ENCODE results near the gene CMC4. TPM values are rescaled to one million over a fixed set of nuclear protein-coding genes. Genes with fewer than 3 reads are reported as not detected.

The CMC4 gene
- total and polyA plus RNA-seq, 2 of the 4 experiments (the other 2 are of a cell fraction), result 6.4 to 8.4 TPM

DNA sequence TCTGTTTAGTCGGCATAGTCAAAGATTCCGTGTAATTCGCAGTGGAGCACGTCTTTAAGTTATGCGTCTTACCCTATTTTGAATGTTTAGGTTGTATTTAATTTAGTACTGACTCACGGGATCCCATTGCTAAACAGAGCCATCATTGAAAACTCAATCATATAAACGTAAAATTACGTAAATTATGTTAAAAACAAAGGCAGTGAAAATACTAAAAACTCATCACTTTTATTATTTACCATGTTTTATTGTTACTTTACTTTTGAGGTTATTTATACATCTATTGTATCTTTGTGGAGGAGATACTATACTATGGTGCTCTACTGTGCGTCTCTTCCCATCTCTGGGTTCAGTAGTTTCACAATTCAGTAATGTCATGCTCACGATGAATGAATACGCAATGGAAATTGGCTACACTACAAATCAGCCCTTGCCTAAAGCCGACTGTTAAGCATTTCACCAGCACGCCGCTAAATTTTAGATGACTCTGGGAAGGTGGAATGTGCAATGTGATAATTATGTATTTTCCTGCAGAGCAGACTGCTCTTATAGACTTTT is 43.3 kb downstream of the CMC4 start:
- WGBS, 2 experiments (ENCODE audit: extremely low coverage in 2 of 2, insufficient read length in 1 of 2), result no CpG with 5 or more reads among the region's 14 CpGs
- Histone ChIP-seq H3K9me1 (ENCODE audit: insufficient read depth, low read length) (no peaks in the 10 kb centered on the region), H3K9me3 (ENCODE audit: control insufficient read depth, insufficient read depth, low read length) (no peaks in the 10 kb centered on the region), H2AK5ac (ENCODE audit: low read depth, low read length) (no peak overlapping the region), H2BK120ac (ENCODE audit: low read depth, low read length) (0 out of 2 replicates have a peak overlapping the region, but pooled peaks have one; percentile 28), H3K4ac (ENCODE audit: low read depth, low read length) (peak overlapping the region; percentile 24; the same call in 1 of the 2 replicates), H2BK15ac (ENCODE audit: low read depth, low read length) (no peak overlapping the region), H3K14ac (replicated peaks; ENCODE audit: low read depth, low read length) (peak overlapping the region; percentile 5), H4K8ac (ENCODE audit: low read depth in 2 of 2, low read length in 2 of 2) (peak overlapping the region; percentile 41 to 67; a peak in 2 of 4 replicates), H2AFZ (replicated peaks; ENCODE audit: low read length, poor library complexity) (peak overlapping the region; percentile 93), H3K27me3 (ENCODE audit: control insufficient read depth, insufficient read depth, low read length) (no peaks in the 10 kb centered on the region; the same call in 1 of the 2 replicates), H3K4me2 (ENCODE audit: low read depth, low read length) (peak overlapping the region; percentile 89), H3K36me3 (ENCODE audit: control insufficient read depth, insufficient read depth, low read length) (no peaks in the 10 kb centered on the region), H4K91ac (ENCODE audit: insufficient read depth, low read depth, low read length) (peak overlapping the region; percentile 62; the same call in 1 of the 2 replicates), H2BK20ac (ENCODE audit: low read depth, low read length) (no peak overlapping the region), H3K4me1 (ENCODE audit: control insufficient read depth, insufficient read depth, low read length) (no peaks in the 10 kb centered on the region), H4K20me1 (ENCODE audit: insufficient read depth, low read length) (no peaks in the 10 kb centered on the region), H2AK9ac (replicated peaks; ENCODE audit: low read depth, low read length, poor library complexity) (no peak overlapping the region), H4K5ac (ENCODE audit: low read depth, low read length) (peak overlapping the region; percentile 90; the same call in 1 of the 2 replicates), H3K4me3 (ENCODE audit: insufficient read depth, low read depth, low read length) (peak overlapping the region; percentile 96), H3K27ac (ENCODE audit: insufficient read depth, low read length) (peak overlapping the region; percentile 94), H3K79me1 (ENCODE audit: low read depth in 1 of 2, low read length in 2 of 2) (peaks cover 0 to 7% of the 10 kb centered on the region in 2 experiments; a peak in 2 of 4 replicates), H3K9ac (ENCODE audit: low read depth, low read length) (peak overlapping the region; percentile 98), H3K18ac (ENCODE audit: low read depth, low read length) (peak overlapping the region; percentile 87), H3K23ac (ENCODE audit: low read depth, low read length) (peak overlapping the region; percentile 44; the same call in 1 of the 2 replicates), H2BK5ac (ENCODE audit: low read depth, low read length, poor library complexity, severe bottlenecking) (peak overlapping the region; percentile 77), H3K56ac (ENCODE audit: extremely low read depth, insufficient read depth, low read length) (peak overlapping the region; percentile 76)
- dilution Hi-C loops (cut with HindIII; ENCODE audit: low sequenced_read_pairs, unreplicated experiment), result no loop called here
- POLR2A ChIA-PET (ENCODE audit: unreplicated experiment), result no interaction called here
- peak; percentile 4; the same call in 1 of the 2 replicates for ATAC-seq (ENCODE audit: low read depth)
- peak; percentile 70 for DNase-seq
- BruUV-seq (replicated peaks), result no TSS peak
- intact Hi-C loops (cut with micrococcal nuclease), result loop anchor here (2.0 kb wide), 1 partner anchor 43 kb away; the partner anchor contains the start of genes BRCC3, CMC4 and MTCP1
- peak; percentile 81 for TF ChIP-seq CEBPB (IDR thresholded peaks at IDR 0.05; ENCODE audit: low read depth, low read length)
- 0 out of 2 replicates have a peak, but pooled peaks have one; percentile 44 for TF ChIP-seq POLR2A (IDR thresholded peaks at IDR 0.05; ENCODE audit: low read depth, low read length)
- TF ChIP-seq NFE2L2 (IDR thresholded peaks at IDR 0.05; ENCODE audit: low read depth, low read length), result peak; percentile 34; the same call in 1 of the 2 replicates
- TF ChIP-seq MAFK (IDR thresholded peaks at IDR 0.05; ENCODE audit: low read depth, low read length), result no peak
- in situ Hi-C loops (cut with MboI; ENCODE audit: low sequenced_read_pairs), result no loop called here
- CTCF ChIA-PET, result no interaction called here
